ENCODE results near the gene KIF25.

The KIF25 gene

DNA sequence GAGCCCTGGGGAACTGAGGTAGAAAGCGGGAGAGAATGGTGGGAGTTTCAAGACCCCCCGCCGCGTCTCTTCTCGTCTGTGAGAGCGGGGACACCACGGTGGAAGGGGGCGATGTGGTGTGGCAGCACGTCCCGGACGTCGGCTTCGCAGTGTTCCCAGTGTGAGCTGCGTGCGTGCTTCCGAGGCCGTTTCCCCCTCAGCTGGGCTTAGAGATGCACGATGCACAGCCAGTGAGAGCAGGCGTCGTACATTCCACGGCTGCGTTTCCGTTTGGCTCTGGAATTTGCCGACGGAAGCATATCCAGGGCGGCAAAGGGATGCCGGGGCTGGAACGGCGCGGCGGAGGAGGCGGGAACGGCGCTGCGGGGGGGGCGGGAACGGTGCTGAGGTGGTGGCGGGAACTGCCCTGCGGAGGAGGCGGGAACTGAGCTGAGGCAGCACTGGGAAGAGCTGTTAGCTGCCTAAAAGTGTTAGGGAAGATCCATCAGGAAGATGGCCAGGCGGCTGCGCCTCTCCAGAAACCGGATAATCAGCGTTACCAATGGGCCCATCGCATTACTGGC lies 37.7 kb downstream of the KIF25 start:
- ChIA-PET CTCF (no interaction called here), POLR2A (ENCODE audit: low non-redundant PET) (no interaction called here)
- TF ChIP-seq, protein P1, sequence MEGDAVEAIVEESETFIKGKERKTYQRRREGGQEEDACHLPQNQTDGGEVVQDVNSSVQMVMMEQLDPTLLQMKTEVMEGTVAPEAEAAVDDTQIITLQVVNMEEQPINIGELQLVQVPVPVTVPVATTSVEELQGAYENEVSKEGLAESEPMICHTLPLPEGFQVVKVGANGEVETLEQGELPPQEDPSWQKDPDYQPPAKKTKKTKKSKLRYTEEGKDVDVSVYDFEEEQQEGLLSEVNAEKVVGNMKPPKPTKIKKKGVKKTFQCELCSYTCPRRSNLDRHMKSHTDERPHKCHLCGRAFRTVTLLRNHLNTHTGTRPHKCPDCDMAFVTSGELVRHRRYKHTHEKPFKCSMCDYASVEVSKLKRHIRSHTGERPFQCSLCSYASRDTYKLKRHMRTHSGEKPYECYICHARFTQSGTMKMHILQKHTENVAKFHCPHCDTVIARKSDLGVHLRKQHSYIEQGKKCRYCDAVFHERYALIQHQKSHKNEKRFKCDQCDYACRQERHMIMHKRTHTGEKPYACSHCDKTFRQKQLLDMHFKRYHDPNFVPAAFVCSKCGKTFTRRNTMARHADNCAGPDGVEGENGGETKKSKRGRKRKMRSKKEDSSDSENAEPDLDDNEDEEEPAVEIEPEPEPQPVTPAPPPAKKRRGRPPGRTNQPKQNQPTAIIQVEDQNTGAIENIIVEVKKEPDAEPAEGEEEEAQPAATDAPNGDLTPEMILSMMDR (conservative IDR thresholded peaks at IDR 0.05; ENCODE audit: low read depth), result no peak
- peak overlapping the region; percentile 81 for H3K27ac ChIP-seq
- peak; percentile 56 for DNase-seq (ENCODE audit: low spot score)

DNA sequence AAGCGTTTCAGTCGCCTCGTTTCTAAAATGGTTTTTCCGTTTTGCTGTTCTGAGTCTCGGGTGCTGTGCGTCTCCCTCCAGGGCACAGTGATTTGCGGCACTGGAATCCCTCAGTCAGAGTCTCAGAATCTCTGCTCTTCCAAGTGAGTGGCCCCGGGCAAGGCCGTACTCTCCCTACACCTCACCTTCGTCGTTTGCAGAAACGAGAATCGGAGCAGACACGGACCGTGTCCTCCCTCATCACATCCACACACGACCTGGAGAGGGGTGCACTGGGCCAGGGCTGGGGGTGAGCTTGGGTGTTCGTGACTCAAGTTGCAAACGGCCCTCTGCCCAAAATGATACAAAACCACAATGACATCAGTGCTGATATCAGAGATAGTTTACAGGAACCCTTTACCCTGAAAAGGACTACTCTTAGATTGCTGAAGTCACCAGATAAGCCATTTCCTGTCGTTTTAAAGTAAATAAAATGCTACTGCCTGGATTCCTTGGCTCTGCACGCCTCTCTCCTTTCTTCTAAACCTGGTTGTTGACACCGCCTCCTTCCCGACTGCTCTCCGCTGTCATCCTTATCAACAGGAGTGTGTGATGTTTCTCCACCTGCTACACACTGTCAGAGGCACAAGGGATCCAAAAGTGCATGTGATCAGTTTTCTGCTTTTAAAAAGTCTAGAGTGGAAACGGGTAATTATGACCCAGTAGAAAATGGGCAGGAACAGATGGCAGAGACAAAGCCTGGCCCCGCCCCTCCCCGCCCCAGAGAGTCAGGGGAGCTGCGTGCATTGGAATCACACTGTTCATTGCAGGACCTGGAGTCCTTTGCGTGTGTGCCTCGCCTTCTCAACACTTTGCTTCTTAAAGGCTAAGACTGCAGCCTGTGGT lies 38.4 kb downstream of the KIF25 start:
- CTCF ChIA-PET, result no interaction called here
- POLR2A ChIA-PET (ENCODE audit: low non-redundant PET), result no interaction called here
- peak overlapping the region; percentile 81 for H3K27ac ChIP-seq
- TF ChIP-seq, protein P1 (conservative IDR thresholded peaks at IDR 0.05; ENCODE audit: low read depth), result no peak
- DNase-seq (ENCODE audit: low spot score), result peak; percentile 38

DNA sequence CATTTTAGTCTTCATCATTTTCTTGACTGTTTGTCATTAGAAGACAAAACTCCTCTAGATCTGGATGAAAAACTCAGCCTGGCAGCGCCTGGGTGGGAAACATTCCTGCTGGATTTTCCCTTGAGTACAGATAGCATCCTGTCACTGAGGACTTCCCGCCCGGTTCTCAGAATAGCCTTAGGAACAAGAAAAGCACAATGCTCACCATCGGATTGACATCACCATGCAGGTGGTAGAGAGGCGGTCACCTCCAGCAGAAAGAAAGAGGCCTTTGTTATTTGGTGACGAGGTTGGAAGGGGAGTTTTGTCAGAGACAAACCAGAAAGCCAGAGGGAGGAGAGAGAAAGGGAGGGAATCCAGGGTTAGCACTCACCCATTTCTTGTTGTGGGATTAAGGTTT lies 39.8 kb downstream of the KIF25 start:
- CTCF ChIA-PET, result no interaction called here
- POLR2A ChIA-PET (ENCODE audit: low non-redundant PET), result no interaction called here
- H3K27ac ChIP-seq, result no peak overlapping the region
- TF ChIP-seq, protein P1 (conservative IDR thresholded peaks at IDR 0.05; ENCODE audit: low read depth), result no peak
- no peak for DNase-seq (ENCODE audit: low spot score)

DNA sequence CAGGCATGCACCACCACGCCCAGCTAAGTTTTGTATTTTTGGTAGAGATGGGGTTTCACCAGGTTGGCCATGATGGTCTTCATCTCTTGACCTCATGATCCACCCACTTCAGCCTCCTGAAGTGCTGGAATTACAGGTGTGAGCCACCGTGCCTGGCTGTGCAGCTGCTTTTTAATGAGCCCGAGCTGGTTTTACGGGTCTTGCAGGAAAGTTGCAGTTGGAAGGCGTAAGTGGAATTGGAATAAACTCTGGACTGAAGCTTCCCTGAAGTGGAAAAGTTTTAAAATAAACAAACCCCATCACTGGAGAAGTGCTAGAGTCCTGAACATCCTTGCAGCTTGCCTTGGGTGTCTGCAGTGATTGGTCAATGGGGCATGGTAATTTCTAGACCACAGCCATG lies 40.4 kb downstream of the KIF25 start:
- DNase-seq (ENCODE audit: low spot score), result no peak
- POLR2A ChIA-PET (ENCODE audit: low non-redundant PET), result no interaction called here
- H3K27ac ChIP-seq, result no peak overlapping the region
- CTCF ChIA-PET, result no interaction called here
- TF ChIP-seq, protein P1 (conservative IDR thresholded peaks at IDR 0.05; ENCODE audit: low read depth), result no peak

DNA sequence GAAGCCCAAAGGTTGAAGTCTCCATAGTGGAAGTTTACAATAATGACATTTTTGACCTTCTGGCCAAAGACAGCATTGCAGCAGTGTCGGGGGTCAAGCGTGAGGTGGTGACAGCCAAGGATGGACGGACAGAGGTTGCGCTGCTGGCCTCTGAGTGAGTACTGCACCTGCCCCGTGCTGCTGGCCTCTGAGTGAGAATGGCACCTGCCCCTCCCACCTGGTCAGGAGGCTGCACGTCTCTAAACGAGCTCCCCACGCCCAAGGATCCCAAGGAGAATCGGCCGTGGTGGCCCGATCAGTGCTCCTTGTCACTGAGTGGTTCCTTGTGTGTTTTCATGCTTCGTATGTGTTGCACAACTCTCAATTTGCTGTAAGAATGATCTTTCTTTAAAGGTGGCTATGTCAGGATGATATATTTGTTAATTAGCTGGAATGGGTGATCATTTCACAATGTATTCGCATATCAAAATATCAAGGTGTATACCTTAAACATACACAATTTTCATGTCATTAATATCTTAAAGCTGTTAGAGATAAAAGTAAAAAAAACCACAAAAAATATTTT lies 41.2 kb downstream of the KIF25 start:
- H3K27ac ChIP-seq, result no peak overlapping the region
- TF ChIP-seq, protein P1 (conservative IDR thresholded peaks at IDR 0.05; ENCODE audit: low read depth), result no peak
- ChIA-PET POLR2A (ENCODE audit: low non-redundant PET) (no interaction called here), CTCF (no interaction called here)
- no peak for DNase-seq (ENCODE audit: low spot score)

DNA sequence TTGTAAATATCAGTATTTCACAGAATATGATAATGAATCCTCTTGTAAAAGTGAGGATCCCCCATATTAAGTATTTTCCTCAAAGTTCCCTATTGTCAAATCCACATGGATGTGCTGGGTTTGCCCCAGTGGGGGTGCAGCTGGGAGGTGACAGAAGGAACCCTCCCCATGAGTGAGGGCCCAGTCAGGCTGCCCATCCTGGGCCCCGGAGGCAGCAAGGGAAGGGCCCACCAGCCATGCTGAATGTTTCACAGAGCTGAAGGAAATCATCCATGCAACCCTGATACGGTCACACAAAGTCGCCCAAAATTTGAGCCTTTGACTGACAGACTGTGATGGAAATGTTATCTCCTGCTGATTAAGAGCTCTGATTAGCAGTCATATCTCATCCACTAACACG lies 41.8 kb downstream of the KIF25 start:
- CTCF ChIA-PET, result interaction anchor here (0.7 kb wide), 1 partner anchor 87 kb away, joined by 3 read pairs; no protein-coding TSS in a partner anchor
- H3K27ac ChIP-seq, result no peak overlapping the region
- TF ChIP-seq, protein P1 (conservative IDR thresholded peaks at IDR 0.05; ENCODE audit: low read depth), result no peak
- POLR2A ChIA-PET (ENCODE audit: low non-redundant PET), result no interaction called here
- no peak for DNase-seq (ENCODE audit: low spot score)

Measured in RWPE1 (cell line).